WTC11 (cell line): Measurements from ENCODE around the gene CPEB1. TPM values are rescaled to one million over a fixed set of nuclear protein-coding genes. Genes with fewer than 3 reads are reported as not detected.
"Not testable (repeated sequence)": the region's sequence is repeated elsewhere in the genome, so short reads cannot be mapped to it uniquely, and the experiment has no call there.

Source experiments
- ATAC-seq: fragments of 200-7000 bp; cut with Tn5 transposase; 2 replicates; pipeline ENCODE4 v1.10.0; 2021; ENCODE audit warnings: mild to moderate bottlenecking, moderate library complexity
- CTCF ChIA-PET: fragments of 300-600 bp; sonication (Branson Sonifier 250); formaldehyde crosslinking; loops from one replicate; lab custom pipeline; 2021; ENCODE audit warnings: antibody characterized with exemption; lab: Charles Lee
- POLR2A ChIA-PET: fragments of 350-600 bp; sonication (Branson Sonifier 250); formaldehyde crosslinking; loops from one replicate; lab custom pipeline; 2021; ENCODE audit warnings: antibody characterized with exemption; lab: Charles Lee
- DNase-seq: peaks from one replicate; pipeline ENCODE4 v3.0.0; 2021; ENCODE audit warnings: low spot score
- H3K27ac Mint-ChIP-seq: 2 replicates; pipeline ENCODE4 v1.8.0; 2021; ENCODE audit warnings: mixed read lengths
- H3K27me3 Mint-ChIP-seq: 2 replicates; pipeline ENCODE4 v1.8.0; 2021; ENCODE audit warnings: low read depth, mild to moderate bottlenecking, moderate library complexity, mixed read lengths
- H3K36me3 Mint-ChIP-seq: 2 replicates; pipeline ENCODE4 v1.8.0; 2021; ENCODE audit warnings: mixed read lengths
- H3K4me1 Mint-ChIP-seq: 2 replicates; pipeline ENCODE4 v1.8.0; 2022; ENCODE audit warnings: mixed read lengths
- H3K4me3 Mint-ChIP-seq: 2 replicates; pipeline ENCODE4 v1.8.0; 2021; ENCODE audit warnings: mild to moderate bottlenecking, moderate library complexity, mixed read lengths
- H3K9me3 Mint-ChIP-seq: 2 replicates; pipeline ENCODE4 v1.8.0; 2021; ENCODE audit warnings: mixed read lengths
- total RNA-seq: library from RNA; stranded (reverse); gene quantifications from 3 replicates; pipeline ENCODE4 v1.2.3, GENCODE V29; 2021

The CPEB1 gene
- total RNA-seq, 1 experiment from 2014 or later = 2.5 TPM

GRCh38 chr15:82505842-82506241 lies 141.3 kb downstream of the CPEB1 start:
- H3K4me1 Mint-ChIP-seq, DNase-seq, ATAC-seq, POLR2A ChIA-PET, H3K36me3 Mint-ChIP-seq, H3K27ac Mint-ChIP-seq, CTCF ChIA-PET, H3K27me3 Mint-ChIP-seq, H3K9me3 Mint-ChIP-seq, H3K4me3 Mint-ChIP-seq: not testable (repeated sequence)

- DNase-seq, H3K9me3 Mint-ChIP-seq, H3K4me3 Mint-ChIP-seq, CTCF ChIA-PET, POLR2A ChIA-PET, H3K36me3 Mint-ChIP-seq, H3K27ac Mint-ChIP-seq, H3K27me3 Mint-ChIP-seq, H3K4me1 Mint-ChIP-seq, ATAC-seq: not testable (repeated sequence)
Observed at GRCh38 chr15:82504074-82504473, 143.1 kb downstream of the CPEB1 start.

GRCh38 chr15:82502700-82503339 lies 144.3 kb downstream of the CPEB1 start:
- ATAC-seq = peak; percentile 80
- H3K36me3 Mint-ChIP-seq, POLR2A ChIA-PET, DNase-seq, H3K4me1 Mint-ChIP-seq, H3K9me3 Mint-ChIP-seq, H3K4me3 Mint-ChIP-seq, CTCF ChIA-PET, H3K27me3 Mint-ChIP-seq, H3K27ac Mint-ChIP-seq: not testable (repeated sequence)

- POLR2A ChIA-PET, ATAC-seq, DNase-seq, H3K36me3 Mint-ChIP-seq, H3K27ac Mint-ChIP-seq, CTCF ChIA-PET, H3K4me1 Mint-ChIP-seq, H3K4me3 Mint-ChIP-seq, H3K9me3 Mint-ChIP-seq, H3K27me3 Mint-ChIP-seq: not testable (repeated sequence)
Observed at GRCh38 chr15:82500772-82501171, 146.4 kb downstream of the CPEB1 start.

GRCh38 chr15:82497978-82498377 lies 149.2 kb downstream of the CPEB1 start:
- H3K4me1 Mint-ChIP-seq, DNase-seq, CTCF ChIA-PET, H3K27ac Mint-ChIP-seq, H3K27me3 Mint-ChIP-seq, H3K36me3 Mint-ChIP-seq, H3K9me3 Mint-ChIP-seq, POLR2A ChIA-PET, H3K4me3 Mint-ChIP-seq, ATAC-seq: not testable (repeated sequence)

Other genes starting within 250 kb of the CPEB1 start
- gene GOLGA6L9, start 217.5 kb downstream of the CPEB1 start, total RNA-seq = 7.3 to 9.4 TPM (median 8.0 TPM) in 3 replicates
- 2,241 to 2,715 TPM (median 2,561 TPM) in 3 replicates for gene RPS17, start 106.9 kb downstream of the CPEB1 start, total RNA-seq
- 15.2 to 17.7 TPM (median 17.5 TPM) in 3 replicates for gene AP3B2, start 62.5 kb upstream of the CPEB1 start, total RNA-seq
- not detected in 3 replicates for gene FSD2, start 158.7 kb upstream of the CPEB1 start, total RNA-seq
- 2.8 to 3.8 TPM (median 3.2 TPM) in 3 replicates for gene WHAMM, start 162.3 kb upstream of the CPEB1 start, total RNA-seq